Memory B cell (primary cell): ENCODE results near the gene CACNA1I.

Experiments used
- ATAC-seq: fragments of 150-1000 bp; cut with Tn5 transposase; 2 replicates; pipeline ENCODE4 v1.10.0; 2021; ENCODE audit warnings: low read depth, mild to moderate bottlenecking, moderate library complexity
- DNase-seq, 2 donors: peaks; one replicate each; pipeline ENCODE4 v3.0.0; 2022; ENCODE audit warnings: low spot score in 2 of 2
- H3K27ac Mint-ChIP-seq: one replicate; pipeline ENCODE4 v1.8.0; 2022; ENCODE audit warnings: mild to moderate bottlenecking, moderate library complexity, mixed read lengths
- H3K27me3 Mint-ChIP-seq: one replicate; pipeline ENCODE4 v1.8.0; 2022; ENCODE audit warnings: mixed read lengths
- H3K36me3 Mint-ChIP-seq: one replicate; pipeline ENCODE4 v1.8.0; 2022; ENCODE audit warnings: mild to moderate bottlenecking, mixed read lengths
- H3K4me1 Mint-ChIP-seq: one replicate; pipeline ENCODE4 v1.8.0; 2022; ENCODE audit warnings: mixed read lengths
- H3K4me3 Mint-ChIP-seq: one replicate; pipeline ENCODE4 v1.8.0; 2022; ENCODE audit warnings: mild to moderate bottlenecking, moderate library complexity, mixed read lengths
- H3K9me3 Mint-ChIP-seq: one replicate; pipeline ENCODE4 v1.8.0; 2022; ENCODE audit warnings: mixed read lengths

Gene CACNA1I

GRCh38 chr22:39666495-39666894, 95.9 kb downstream of the CACNA1I start:
- ATAC-seq (no peak), DNase-seq (no peak)
- no peak overlapping the region for H3K27ac Mint-ChIP-seq
- H3K4me1 Mint-ChIP-seq: peaks cover 11% of the 10 kb centered on the region
- H3K4me3 Mint-ChIP-seq: no peak overlapping the region
- H3K27me3 Mint-ChIP-seq: peaks cover 24% of the 10 kb centered on the region
- H3K36me3 Mint-ChIP-seq: no peaks in the 10 kb centered on the region
- peaks cover 5% of the 10 kb centered on the region for H3K9me3 Mint-ChIP-seq

- no peak overlapping the region for H3K4me3 Mint-ChIP-seq
- ATAC-seq: no peak
- DNase-seq: no peak
- H3K9me3 Mint-ChIP-seq: peaks cover 8% of the 10 kb centered on the region
- H3K36me3 Mint-ChIP-seq: peaks cover 2% of the 10 kb centered on the region
- no peak overlapping the region for H3K27ac Mint-ChIP-seq
- peaks cover 11% of the 10 kb centered on the region for H3K4me1 Mint-ChIP-seq
- H3K27me3 Mint-ChIP-seq: peaks cover 23% of the 10 kb centered on the region
Measured at GRCh38 chr22:39666926-39667325, 96.4 kb downstream of the CACNA1I start.

GRCh38 chr22:39669432-39669831, 98.9 kb downstream of the CACNA1I start:
- Mint-ChIP-seq H3K4me3 (no peak overlapping the region), H3K27ac (no peak overlapping the region), H3K9me3 (peaks cover 13% of the 10 kb centered on the region), H3K4me1 (no peaks in the 10 kb centered on the region), H3K36me3 (peaks cover 2% of the 10 kb centered on the region), H3K27me3 (peaks cover 14% of the 10 kb centered on the region)
- no peak for ATAC-seq
- no peak for DNase-seq

- Mint-ChIP-seq H3K4me1 (no peaks in the 10 kb centered on the region), H3K27me3 (peaks cover 11% of the 10 kb centered on the region), H3K9me3 (peaks cover 13% of the 10 kb centered on the region), H3K36me3 (peaks cover 2% of the 10 kb centered on the region), H3K4me3 (no peak overlapping the region), H3K27ac (no peak overlapping the region)
- ATAC-seq (no peak), DNase-seq (no peak)
Measured at GRCh38 chr22:39671936-39672335, 101.4 kb downstream of the CACNA1I start.

- no peaks in the 10 kb centered on the region for H3K4me1 Mint-ChIP-seq
- no peak overlapping the region for H3K4me3 Mint-ChIP-seq
- H3K36me3 Mint-ChIP-seq: peaks cover 2% of the 10 kb centered on the region
- peaks cover 8% of the 10 kb centered on the region for H3K27me3 Mint-ChIP-seq
- DNase-seq: no peak
- H3K9me3 Mint-ChIP-seq: peaks cover 11% of the 10 kb centered on the region
- no peak overlapping the region for H3K27ac Mint-ChIP-seq
- ATAC-seq: no peak
Measured at GRCh38 chr22:39674536-39674935, 104.0 kb downstream of the CACNA1I start.

GRCh38 chr22:39675947-39676346, 105.4 kb downstream of the CACNA1I start:
- H3K27ac Mint-ChIP-seq: no peak overlapping the region
- peaks cover 11% of the 10 kb centered on the region for H3K9me3 Mint-ChIP-seq
- ATAC-seq (no peak), DNase-seq (no peak)
- H3K4me3 Mint-ChIP-seq: no peak overlapping the region
- H3K36me3 Mint-ChIP-seq: peaks cover 2% of the 10 kb centered on the region
- no peaks in the 10 kb centered on the region for H3K4me1 Mint-ChIP-seq
- peaks cover 8% of the 10 kb centered on the region for H3K27me3 Mint-ChIP-seq

GRCh38 chr22:39677967-39678366, 107.4 kb downstream of the CACNA1I start:
- Mint-ChIP-seq H3K4me1 (no peaks in the 10 kb centered on the region), H3K9me3 (peaks cover 3% of the 10 kb centered on the region), H3K36me3 (no peaks in the 10 kb centered on the region), H3K27ac (no peak overlapping the region), H3K4me3 (no peak overlapping the region), H3K27me3 (peaks cover 15% of the 10 kb centered on the region)
- DNase-seq (no peak), ATAC-seq (no peak)

GRCh38 chr22:39678862-39679490, 108.4 kb downstream of the CACNA1I start:
- Mint-ChIP-seq H3K4me1 (no peaks in the 10 kb centered on the region), H3K27me3 (peaks cover 17% of the 10 kb centered on the region), H3K4me3 (no peak overlapping the region), H3K27ac (no peak overlapping the region), H3K36me3 (no peaks in the 10 kb centered on the region), H3K9me3 (no peaks in the 10 kb centered on the region)
- no peak for ATAC-seq
- DNase-seq: no peak

- H3K27ac Mint-ChIP-seq: no peak overlapping the region
- ATAC-seq (no peak), DNase-seq (no peak)
- H3K4me1 Mint-ChIP-seq: peaks cover 6% of the 10 kb centered on the region
- no peaks in the 10 kb centered on the region for H3K36me3 Mint-ChIP-seq
- H3K9me3 Mint-ChIP-seq: no peaks in the 10 kb centered on the region
- no peak overlapping the region for H3K4me3 Mint-ChIP-seq
- peaks cover 21% of the 10 kb centered on the region for H3K27me3 Mint-ChIP-seq
Measured at GRCh38 chr22:39679652-39680051, 109.1 kb downstream of the CACNA1I start.

- no peaks in the 10 kb centered on the region for H3K36me3 Mint-ChIP-seq
- H3K9me3 Mint-ChIP-seq: no peaks in the 10 kb centered on the region
- peaks cover 24% of the 10 kb centered on the region for H3K27me3 Mint-ChIP-seq
- H3K4me3 Mint-ChIP-seq: no peak overlapping the region
- no peak for ATAC-seq
- no peak overlapping the region for H3K27ac Mint-ChIP-seq
- H3K4me1 Mint-ChIP-seq: peaks cover 6% of the 10 kb centered on the region
- no peak for DNase-seq
Measured at GRCh38 chr22:39680486-39680885, 109.9 kb downstream of the CACNA1I start.

GRCh38 chr22:39681038-39681861, 110.7 kb downstream of the CACNA1I start:
- Mint-ChIP-seq H3K36me3 (no peaks in the 10 kb centered on the region), H3K4me3 (no peak overlapping the region), H3K4me1 (peaks cover 6% of the 10 kb centered on the region), H3K27ac (no peak overlapping the region), H3K27me3 (peaks cover 23% of the 10 kb centered on the region), H3K9me3 (no peaks in the 10 kb centered on the region)
- ATAC-seq (no peak), DNase-seq (no peak)

- ATAC-seq (no peak), DNase-seq (no peak)
- no peaks in the 10 kb centered on the region for H3K9me3 Mint-ChIP-seq
- H3K4me1 Mint-ChIP-seq: peaks cover 6% of the 10 kb centered on the region
- H3K27ac Mint-ChIP-seq: no peak overlapping the region
- H3K27me3 Mint-ChIP-seq: peaks cover 29% of the 10 kb centered on the region
- H3K36me3 Mint-ChIP-seq: no peaks in the 10 kb centered on the region
- H3K4me3 Mint-ChIP-seq: no peak overlapping the region
Measured at GRCh38 chr22:39682994-39683393, 112.4 kb downstream of the CACNA1I start.

GRCh38 chr22:39683639-39684038, 113.1 kb downstream of the CACNA1I start:
- no peak for DNase-seq
- no peaks in the 10 kb centered on the region for H3K36me3 Mint-ChIP-seq
- H3K4me3 Mint-ChIP-seq: no peak overlapping the region
- H3K4me1 Mint-ChIP-seq: peaks cover 6% of the 10 kb centered on the region
- ATAC-seq: no peak
- H3K27ac Mint-ChIP-seq: no peak overlapping the region
- H3K27me3 Mint-ChIP-seq: peaks cover 35% of the 10 kb centered on the region
- no peaks in the 10 kb centered on the region for H3K9me3 Mint-ChIP-seq

GRCh38 chr22:39684702-39685281, 114.2 kb downstream of the CACNA1I start:
- ATAC-seq (peak; percentile 10), DNase-seq (no peak)
- Mint-ChIP-seq H3K9me3 (no peaks in the 10 kb centered on the region), H3K27me3 (peaks cover 40% of the 10 kb centered on the region), H3K27ac (no peak overlapping the region), H3K4me1 (peaks cover 6% of the 10 kb centered on the region), H3K4me3 (peak overlapping the region; percentile 51), H3K36me3 (no peaks in the 10 kb centered on the region)
